Stomach (tissue), 4 donors: ENCODE measurements around the gene CALML6.

Experiments used
- EP300 ChIP-seq: sonication (generic); formaldehyde crosslinking; IDR thresholded peaks from one replicate; pipeline ENCODE4 v1.6.1; 2017; ENCODE audit warnings: antibody characterized with exemption
- POLR2A ChIP-seq, 4 donors: fragments of 450-650 bp; IDR thresholded peaks; one replicate each; pipeline ENCODE4 v1.6.1; 2016; ENCODE audit warnings: antibody characterized with exemption in 4 of 4, control low read depth in 2 of 4, mild to moderate bottlenecking in 1 of 4, moderate library complexity in 1 of 4
- POLR2AphosphoS5 ChIP-seq, 3 donors: sonication (generic); formaldehyde crosslinking; IDR thresholded peaks; one replicate each; pipeline ENCODE4 v1.6.1; 2016; ENCODE audit warnings: antibody characterized with exemption in 3 of 3
- TF ChIP-seq, protein P1 (sequence below), 7 experiments: fragments of 450-650 bp in 4 of 7; fragments of 200-600 bp in 3 of 7; sonication (generic) in 3 of 7; IDR thresholded peaks; one replicate each; pipeline ENCODE4 v1.5.1; 2016 to 2019; ENCODE audit warnings: antibody characterized with exemption in 7 of 7, control low read depth in 2 of 7, mild to moderate bottlenecking in 1 of 7

DNA sequence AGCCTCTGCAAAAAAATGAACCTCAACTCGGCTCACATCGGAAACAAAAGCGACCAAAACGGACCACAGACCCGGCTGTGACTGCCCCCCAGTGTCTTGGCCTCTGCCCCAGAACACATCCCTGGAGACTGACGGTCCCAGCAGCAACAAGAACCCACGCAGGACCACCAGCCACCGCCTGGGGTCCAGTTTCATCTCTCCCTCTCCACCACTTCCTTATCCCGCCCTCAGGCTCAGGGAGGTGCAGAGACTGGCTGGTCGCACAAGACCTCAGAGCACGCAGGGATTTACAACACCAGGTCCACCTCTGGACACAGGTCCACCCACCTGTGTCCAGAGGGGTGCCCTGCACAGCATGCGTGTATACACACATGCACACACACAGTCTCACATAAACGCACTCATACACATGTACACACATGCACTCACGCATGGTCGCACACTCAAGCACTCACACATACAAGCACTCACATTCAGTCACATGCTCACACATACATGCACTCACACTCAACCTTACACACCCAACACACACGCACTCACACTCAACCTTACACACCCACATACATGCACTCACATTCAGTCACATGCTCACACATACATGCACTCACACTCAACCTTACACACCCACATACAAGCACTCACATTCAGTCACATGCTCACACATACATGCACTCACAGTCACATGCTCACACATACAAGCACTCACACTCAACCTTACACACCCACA lies 22.7 kb downstream of the CALML6 start:
- TF ChIP-seq EP300 (no peak), POLR2AphosphoS5 (IDR thresholded peaks at IDR 0.05) (no peak), POLR2A (IDR thresholded peaks at IDR 0.05) (no peak)
- TF ChIP-seq, protein P1, sequence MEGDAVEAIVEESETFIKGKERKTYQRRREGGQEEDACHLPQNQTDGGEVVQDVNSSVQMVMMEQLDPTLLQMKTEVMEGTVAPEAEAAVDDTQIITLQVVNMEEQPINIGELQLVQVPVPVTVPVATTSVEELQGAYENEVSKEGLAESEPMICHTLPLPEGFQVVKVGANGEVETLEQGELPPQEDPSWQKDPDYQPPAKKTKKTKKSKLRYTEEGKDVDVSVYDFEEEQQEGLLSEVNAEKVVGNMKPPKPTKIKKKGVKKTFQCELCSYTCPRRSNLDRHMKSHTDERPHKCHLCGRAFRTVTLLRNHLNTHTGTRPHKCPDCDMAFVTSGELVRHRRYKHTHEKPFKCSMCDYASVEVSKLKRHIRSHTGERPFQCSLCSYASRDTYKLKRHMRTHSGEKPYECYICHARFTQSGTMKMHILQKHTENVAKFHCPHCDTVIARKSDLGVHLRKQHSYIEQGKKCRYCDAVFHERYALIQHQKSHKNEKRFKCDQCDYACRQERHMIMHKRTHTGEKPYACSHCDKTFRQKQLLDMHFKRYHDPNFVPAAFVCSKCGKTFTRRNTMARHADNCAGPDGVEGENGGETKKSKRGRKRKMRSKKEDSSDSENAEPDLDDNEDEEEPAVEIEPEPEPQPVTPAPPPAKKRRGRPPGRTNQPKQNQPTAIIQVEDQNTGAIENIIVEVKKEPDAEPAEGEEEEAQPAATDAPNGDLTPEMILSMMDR (IDR thresholded peaks at IDR 0.05), result no peak
